Natural killer cell (primary cell): Measurements from ENCODE around the gene BRD8. TPM values are rescaled to one million over a fixed set of nuclear protein-coding genes. Genes with fewer than 3 reads are reported as not detected.

Source experiments
- ATAC-seq, 3 donors: fragments of 150-1000 bp in 2 of 3; fragments of 200-7000 bp in 1 of 3; cut with Tn5 transposase; 1 replicate in 1 of 3; 2 replicates in 2 of 3; pipeline ENCODE4 v1.10.0; 2021; ENCODE audit warnings: mild to moderate bottlenecking in 2 of 3, moderate library complexity in 2 of 3
- DNase-seq, 2 donors: peaks; one replicate each; pipeline versions ENCODE4 v3.0.0 to v3.0.0-alpha.2; 2013 to 2021; ENCODE audit warnings: mixed read lengths in 1 of 2
- H3K27ac ChIP-seq: one replicate; pipeline ENCODE4 v1.5.1; 2013; ENCODE audit warnings: mild to moderate bottlenecking, low read length
- H3K27me3 ChIP-seq: one replicate; pipeline ENCODE4 v1.6.1; 2013; ENCODE audit warnings: low read length; ENCODE audit not compliant: control insufficient read depth, insufficient read depth
- H3K36me3 ChIP-seq: one replicate; pipeline ENCODE4 v1.6.1; 2013; ENCODE audit warnings: low read length; ENCODE audit not compliant: control insufficient read depth, insufficient read depth
- H3K4me1 ChIP-seq: one replicate; pipeline ENCODE4 v1.6.1; 2013; ENCODE audit warnings: low read length; ENCODE audit not compliant: control insufficient read depth, insufficient read depth
- H3K4me3 ChIP-seq: one replicate; pipeline ENCODE4 v1.5.1; 2013; ENCODE audit warnings: low read length
- H3K9me3 ChIP-seq: one replicate; pipeline ENCODE4 v1.6.1; 2013; ENCODE audit warnings: low read length; ENCODE audit not compliant: control insufficient read depth, insufficient read depth
- H3K27ac Mint-ChIP-seq, 2 donors: one replicate each; pipeline ENCODE4 v1.8.0; 2022; ENCODE audit warnings: mild to moderate bottlenecking in 2 of 2, mixed read lengths in 2 of 2, moderate library complexity in 1 of 2
- H3K27me3 Mint-ChIP-seq, 2 donors: one replicate each; pipeline ENCODE4 v1.8.0; 2022; ENCODE audit warnings: low read depth in 2 of 2, mixed read lengths in 2 of 2
- H3K36me3 Mint-ChIP-seq: one replicate; pipeline ENCODE4 v1.8.0; 2022; ENCODE audit warnings: mixed read lengths
- H3K4me1 Mint-ChIP-seq, 2 donors: one replicate each; pipeline ENCODE4 v1.8.0; 2022; ENCODE audit warnings: mixed read lengths in 2 of 2
- H3K4me3 Mint-ChIP-seq: one replicate; pipeline ENCODE4 v1.8.0; 2022; ENCODE audit warnings: mild to moderate bottlenecking, moderate library complexity, mixed read lengths
- H3K9me3 Mint-ChIP-seq, 2 donors: one replicate each; pipeline ENCODE4 v1.8.0; 2022; ENCODE audit warnings: mixed read lengths in 2 of 2
- CTCF ChIP-seq: fragments of 200-600 bp; IDR thresholded peaks from one replicate; pipeline ENCODE4 v1.8.0; 2022; ENCODE audit warnings: antibody characterized with exemption
- WGBS: methylation state at CpG from one replicate; pipeline ENCODE4 v1.1.7; 2013; ENCODE audit warnings: missing lambda C conversion rate; ENCODE audit not compliant: insufficient coverage; 5-methylcytosine and 5-hydroxymethylcytosine counted together
- intact Hi-C: fragments of 100-400 bp; cut with micrococcal nuclease; formaldehyde crosslinking; loops from one replicate; pipeline ENCODE4 v1.14.2; 2022
- total RNA-seq, 4 donors: library from RNA; stranded (reverse); fragments of 120-200 nt in 1 of 4; gene quantifications; one replicate each; pipeline versions ENCODE4 v1.2.3 to v1.2.4, GENCODE V29; 2013 to 2022

Gene BRD8
- total RNA-seq, 3 donors from 2014 or later (not counting 1 experiment from before 2014, with no cell fraction given): 26.1 to 36.5 (median 34.1) TPM

- no peaks in the 10 kb centered on the region for H3K36me3 Mint-ChIP-seq
- TF ChIP-seq CTCF: no peak
- ATAC-seq (no peak), DNase-seq (no peak)
- Histone ChIP-seq H3K36me3 (no peaks in the 10 kb centered on the region), H3K4me3 (no peak overlapping the region), H3K27me3 (no peaks in the 10 kb centered on the region), H3K4me1 (no peaks in the 10 kb centered on the region), H3K9me3 (no peaks in the 10 kb centered on the region), H3K27ac (no peak overlapping the region)
- H3K27ac Mint-ChIP-seq: no peak overlapping the region
- peaks cover 14 to 36% of the 10 kb centered on the region in 2 donors for H3K27me3 Mint-ChIP-seq
- no peak overlapping the region for H3K4me3 Mint-ChIP-seq
- H3K9me3 Mint-ChIP-seq: no peaks in the 10 kb centered on the region
- WGBS: 83% methylated on average over 11 of the region's 11 CpGs
- no peaks in the 10 kb centered on the region for H3K4me1 Mint-ChIP-seq
- intact Hi-C loops: no loop called here
Observed at GRCh38 chr5:138096997-138097828, 81.2 kb downstream of the BRD8 start.

GRCh38 chr5:138096363-138096762, 82.1 kb downstream of the BRD8 start:
- H3K4me1 Mint-ChIP-seq: no peaks in the 10 kb centered on the region
- ATAC-seq (no peak), DNase-seq (no peak)
- H3K36me3 Mint-ChIP-seq: no peaks in the 10 kb centered on the region
- H3K4me3 Mint-ChIP-seq: no peak overlapping the region
- Histone ChIP-seq H3K9me3 (no peaks in the 10 kb centered on the region), H3K4me1 (no peaks in the 10 kb centered on the region), H3K27ac (no peak overlapping the region), H3K36me3 (no peaks in the 10 kb centered on the region), H3K4me3 (no peak overlapping the region), H3K27me3 (no peaks in the 10 kb centered on the region)
- H3K27ac Mint-ChIP-seq: no peak overlapping the region
- intact Hi-C loops: no loop called here
- H3K27me3 Mint-ChIP-seq: peaks cover 14 to 40% of the 10 kb centered on the region in 2 donors
- no peak for TF ChIP-seq CTCF
- H3K9me3 Mint-ChIP-seq: no peaks in the 10 kb centered on the region
- WGBS: 91% methylated on average over 2 of the region's 2 CpGs

- Mint-ChIP-seq H3K27me3 (peaks cover 17 to 39% of the 10 kb centered on the region in 2 donors), H3K36me3 (no peaks in the 10 kb centered on the region), H3K27ac (no peak overlapping the region), H3K9me3 (no peaks in the 10 kb centered on the region), H3K4me1 (no peaks in the 10 kb centered on the region), H3K4me3 (no peak overlapping the region)
- Histone ChIP-seq H3K27me3 (no peaks in the 10 kb centered on the region), H3K9me3 (no peaks in the 10 kb centered on the region), H3K27ac (no peak overlapping the region), H3K4me1 (no peaks in the 10 kb centered on the region), H3K4me3 (no peak overlapping the region), H3K36me3 (no peaks in the 10 kb centered on the region)
- no peak for TF ChIP-seq CTCF
- no peak for DNase-seq
- intact Hi-C loops: no loop called here
- 79% methylated on average over 2 of the region's 4 CpGs for WGBS
- ATAC-seq: no peak
Observed at GRCh38 chr5:138095100-138095907, 83.1 kb downstream of the BRD8 start.
